Testis (tissue), 5 donors: ENCODE measurements around the gene AGER. TPM values are rescaled to one million over a fixed set of nuclear protein-coding genes. Genes with fewer than 3 reads are reported as not detected.

Experiments used
- DNase-seq: peaks from one replicate; pipeline ENCODE4 v3.0.0-alpha.2; 2019
- H3K27ac ChIP-seq, 2 donors: fragments of 200-600 bp; sonication (generic); one replicate each; pipeline ENCODE4 v1.5.1; 2019
- H3K27me3 ChIP-seq: fragments of 200-600 bp; sonication (generic); one replicate; pipeline ENCODE4 v1.5.1; 2019
- H3K36me3 ChIP-seq: fragments of 200-600 bp; sonication (generic); one replicate; pipeline ENCODE4 v1.5.1; 2017; ENCODE audit warnings: low read depth; ENCODE audit errors: missing control alignments
- H3K4me1 ChIP-seq: fragments of 200-600 bp; sonication (generic); one replicate; pipeline ENCODE4 v1.5.1; 2019
- H3K4me3 ChIP-seq, 2 donors: fragments of 200-600 bp; sonication (generic); one replicate each; pipeline ENCODE4 v1.5.1; 2017 to 2019
- H3K9me3 ChIP-seq: fragments of 200-600 bp; sonication (generic); one replicate; pipeline ENCODE4 v1.5.1; 2017
- CTCF ChIP-seq, 3 experiments: fragments of 450-650 bp in 2 of 3; fragments of 200-600 bp in 1 of 3; sonication (generic) in 1 of 3; IDR thresholded peaks; one replicate each; pipeline ENCODE4 v1.5.1; 2016 to 2019; ENCODE audit warnings: antibody characterized with exemption in 3 of 3, mild to moderate bottlenecking in 2 of 3, moderate library complexity in 1 of 3
- POLR2A ChIP-seq: fragments of 450-650 bp; IDR thresholded peaks from one replicate; pipeline ENCODE4 v1.6.1; 2017; ENCODE audit warnings: antibody characterized with exemption, mild to moderate bottlenecking, moderate library complexity
- WGBS, 2 donors: methylation state at CpG; one replicate each; pipeline ENCODE4 v1.1.5; 2018; 5-methylcytosine and 5-hydroxymethylcytosine counted together
- intact Hi-C: fragments of 100-400 bp; cut with DNase I; formaldehyde crosslinking; loops from one replicate; pipeline ENCODE4 v1.15.1; 2023; ENCODE audit warnings: low total_unique reads
- long read RNA-seq, 2 donors: transcript quantifications; one replicate each; lab custom pipeline, GENCODE V29; 2026
- polyA plus RNA-seq: library from polyadenylated mRNA; stranded (reverse); fragments of 350-450 nt; fragmentation: Illumina TruSeq; extraction: RNeasy Lipid Tissue Mini Kit (QIAGEN cat#74804); gene quantifications from one replicate; pipeline ENCODE4 v1.2.3, GENCODE V29; 2014; ENCODE audit warnings: low read depth, low replicate concordance; ENCODE audit not compliant: insufficient read depth
- total RNA-seq, 2 donors: library from RNA; depleted of rRNA; stranded (reverse); fragments of >200 nt; gene quantifications; one replicate each; pipeline ENCODE4 v1.2.3, GENCODE V29; 2016

The AGER gene
- total RNA-seq (1 to 10 TPM; 5.8 to 8.6 TPM), polyA plus RNA-seq (7.8 TPM)
- long read RNA-seq, donor 1, partial matches to known transcripts = 0 of 3 reads
- long read RNA-seq, donor 1, other reads (novel, unspliced or antisense) = 0 of 3 reads
- long read RNA-seq, donor 2, partial matches to known transcripts = 0 of 1 reads
- long read RNA-seq, donor 2, other reads (novel, unspliced or antisense) = 0 of 1 reads

GRCh38 chr6:32184084-32184640 lies at the start of gene AGER:
Gene AGER, minus strand, starts transcription at chr6:32184253. Its CDS starts 31 bp downstream, at chr6:32184222.
- Histone ChIP-seq H3K27ac (peak within 1 kb of the TSS in 1 of 2 donors; percentile 84), H3K9me3 (no peaks in the 10 kb centered on the region), H3K36me3 (no peaks in the 10 kb centered on the region), H3K4me3 (no peak within 1 kb of the TSS), H3K4me1 (peaks cover 26% of the 10 kb centered on the region), H3K27me3 (no peaks in the 10 kb centered on the region)
- WGBS, 2 donors = 74 to 78% methylated on average over 5 to 6 of the region's 6 CpGs
- TF ChIP-seq POLR2A (no peak), CTCF (IDR thresholded peaks at IDR 0.05) (no peak)
- no peak for DNase-seq
- intact Hi-C loops = no loop called here

- intact Hi-C loops = no loop called here
- WGBS, 2 donors = 89 to 94% methylated on average over 7 of the region's 7 CpGs
- no peaks in the 10 kb centered on the region for H3K27me3 ChIP-seq
- no peaks in the 10 kb centered on the region for H3K4me1 ChIP-seq
- H3K9me3 ChIP-seq = no peaks in the 10 kb centered on the region
- no peak overlapping the region for H3K4me3 ChIP-seq
- H3K27ac ChIP-seq = no peak overlapping the region
- no peak for DNase-seq
- no peaks in the 10 kb centered on the region for H3K36me3 ChIP-seq
- no peak for TF ChIP-seq POLR2A
- TF ChIP-seq CTCF (IDR thresholded peaks at IDR 0.05) = no peak
Measured at GRCh38 chr6:32226434-32226833, 42.4 kb upstream of the AGER start.

- intact Hi-C loops = no loop called here
- H3K4me3 ChIP-seq = no peak overlapping the region
- TF ChIP-seq POLR2A (no peak), CTCF (IDR thresholded peaks at IDR 0.05) (no peak)
- H3K27ac ChIP-seq = no peak overlapping the region
- H3K4me1 ChIP-seq = no peaks in the 10 kb centered on the region
- DNase-seq = no peak
- 76 to 86% methylated on average over 2 of the region's 2 CpGs for whole genome bisulfite sequencing, 2 donors
- H3K9me3 ChIP-seq = no peaks in the 10 kb centered on the region
- no peaks in the 10 kb centered on the region for H3K36me3 ChIP-seq
- H3K27me3 ChIP-seq = no peaks in the 10 kb centered on the region
Measured at GRCh38 chr6:32224696-32225095, 40.6 kb upstream of the AGER start.

GRCh38 chr6:32223258-32224235 lies 39.5 kb upstream of the AGER start, which contains the start of gene NOTCH4:
Gene NOTCH4, minus strand, starts transcription at chr6:32224067. Its CDS starts 139 bp downstream, at chr6:32223928.
- intact Hi-C loops = no loop called here
- 65 to 68% methylated on average over 19 to 20 of the region's 20 CpGs for WGBS, 2 donors
- no peak for DNase-seq
- H3K4me3 ChIP-seq = no peak within 1 kb of the TSS
- H3K27ac ChIP-seq = no peak within 1 kb of the TSS
- H3K27me3 ChIP-seq = no peaks in the 10 kb centered on the region
- H3K36me3 ChIP-seq = no peaks in the 10 kb centered on the region
- H3K4me1 ChIP-seq = no peaks in the 10 kb centered on the region
- H3K9me3 ChIP-seq = no peaks in the 10 kb centered on the region
- TF ChIP-seq CTCF (IDR thresholded peaks at IDR 0.05) = no peak
- TF ChIP-seq POLR2A = no peak
